Neural crest cell (in vitro differentiated cells): ENCODE results near the gene RANBP9. TPM values are rescaled to one million over a fixed set of nuclear protein-coding genes. Genes with fewer than 3 reads are reported as not detected.

ENCODE experiments used
- DNase-seq: peaks from one replicate; pipeline ENCODE4 v3.0.0; 2021; ENCODE audit warnings: low read depth, mixed read lengths, low spot score
- H3K27ac Mint-ChIP-seq: one replicate; pipeline ENCODE4 v1.8.0; 2021; ENCODE audit warnings: mild to moderate bottlenecking, mixed read lengths; ENCODE audit not compliant: unreplicated experiment
- H3K27me3 Mint-ChIP-seq: 2 replicates; pipeline ENCODE4 v1.8.0; 2021; ENCODE audit warnings: low read depth, mild to moderate bottlenecking, mixed read lengths
- H3K36me3 Mint-ChIP-seq: 2 replicates; pipeline ENCODE4 v1.8.0; 2021; ENCODE audit warnings: low read depth, mild to moderate bottlenecking, mixed read lengths
- H3K4me1 Mint-ChIP-seq: 2 replicates; pipeline ENCODE4 v1.8.0; 2021; ENCODE audit warnings: mixed read lengths
- H3K4me3 Mint-ChIP-seq: one replicate; pipeline ENCODE4 v1.8.0; 2021; ENCODE audit warnings: mild to moderate bottlenecking, mixed read lengths
- H3K9me3 Mint-ChIP-seq: 2 replicates; pipeline ENCODE4 v1.8.0; 2021; ENCODE audit warnings: mixed read lengths
- total RNA-seq: library from RNA; stranded (reverse); gene quantifications from 2 replicates; pipeline ENCODE4 v1.2.1, GENCODE V29; 2021
- TF ChIP-seq, protein P1 (sequence below): fragments of 200-600 bp; sonication (generic); conservative IDR thresholded peaks from 2 replicates; pipeline ENCODE4 v1.5.0; 2021; ENCODE audit warnings: antibody characterized with exemption, mild to moderate bottlenecking

RANBP9 gene
- total RNA-seq, 1 donor from 2014 or later: 41.2 TPM

DNA sequence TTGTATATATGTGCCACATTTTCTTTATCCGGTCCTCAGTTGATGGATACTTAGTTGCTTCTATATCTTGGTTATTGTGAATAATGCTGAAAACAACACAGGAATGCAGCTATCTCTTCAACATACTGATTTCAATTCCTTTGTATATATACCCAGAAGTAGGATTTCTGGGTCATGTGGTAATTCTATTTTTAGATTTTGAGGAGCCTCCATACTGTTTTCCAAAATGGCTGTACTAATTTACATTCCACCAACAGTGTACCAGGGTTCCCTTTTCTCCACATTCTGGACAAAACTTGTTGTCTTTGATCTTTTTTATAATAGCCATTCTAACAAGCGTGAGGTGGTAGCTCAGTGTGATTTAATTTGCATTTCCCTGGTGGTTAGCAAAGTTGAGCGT lies 135.6 kb downstream of the RANBP9 start:
- Mint-ChIP-seq H3K36me3 (peaks cover 5% of the 10 kb centered on the region), H3K4me1 (peaks cover 31% of the 10 kb centered on the region), H3K4me3 (peak overlapping the region; percentile 78), H3K9me3 (peaks cover 5% of the 10 kb centered on the region), H3K27ac (no peak overlapping the region), H3K27me3 (no peaks in the 10 kb centered on the region)
- TF ChIP-seq, protein P1, sequence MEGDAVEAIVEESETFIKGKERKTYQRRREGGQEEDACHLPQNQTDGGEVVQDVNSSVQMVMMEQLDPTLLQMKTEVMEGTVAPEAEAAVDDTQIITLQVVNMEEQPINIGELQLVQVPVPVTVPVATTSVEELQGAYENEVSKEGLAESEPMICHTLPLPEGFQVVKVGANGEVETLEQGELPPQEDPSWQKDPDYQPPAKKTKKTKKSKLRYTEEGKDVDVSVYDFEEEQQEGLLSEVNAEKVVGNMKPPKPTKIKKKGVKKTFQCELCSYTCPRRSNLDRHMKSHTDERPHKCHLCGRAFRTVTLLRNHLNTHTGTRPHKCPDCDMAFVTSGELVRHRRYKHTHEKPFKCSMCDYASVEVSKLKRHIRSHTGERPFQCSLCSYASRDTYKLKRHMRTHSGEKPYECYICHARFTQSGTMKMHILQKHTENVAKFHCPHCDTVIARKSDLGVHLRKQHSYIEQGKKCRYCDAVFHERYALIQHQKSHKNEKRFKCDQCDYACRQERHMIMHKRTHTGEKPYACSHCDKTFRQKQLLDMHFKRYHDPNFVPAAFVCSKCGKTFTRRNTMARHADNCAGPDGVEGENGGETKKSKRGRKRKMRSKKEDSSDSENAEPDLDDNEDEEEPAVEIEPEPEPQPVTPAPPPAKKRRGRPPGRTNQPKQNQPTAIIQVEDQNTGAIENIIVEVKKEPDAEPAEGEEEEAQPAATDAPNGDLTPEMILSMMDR: no peak
- no peak for DNase-seq

DNA sequence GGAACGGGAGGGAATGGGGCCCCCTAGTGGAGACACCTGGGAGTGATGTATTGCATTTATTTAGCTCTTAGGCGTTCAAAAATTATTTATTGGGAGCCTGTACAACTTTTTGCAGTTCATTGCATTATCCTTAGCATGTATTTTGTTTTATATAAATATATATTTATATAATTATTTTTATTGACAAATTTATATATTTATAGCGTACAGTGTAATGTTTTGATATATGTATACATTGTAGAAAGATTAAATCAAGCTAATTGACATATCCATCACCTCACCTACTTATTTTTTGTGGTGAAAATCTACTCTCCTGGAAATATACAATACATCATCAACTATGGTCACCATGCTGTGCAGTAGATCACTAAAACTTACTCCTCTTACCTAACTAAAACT lies 136.3 kb downstream of the RANBP9 start:
- TF ChIP-seq, protein P1: peak; percentile 99

DNA sequence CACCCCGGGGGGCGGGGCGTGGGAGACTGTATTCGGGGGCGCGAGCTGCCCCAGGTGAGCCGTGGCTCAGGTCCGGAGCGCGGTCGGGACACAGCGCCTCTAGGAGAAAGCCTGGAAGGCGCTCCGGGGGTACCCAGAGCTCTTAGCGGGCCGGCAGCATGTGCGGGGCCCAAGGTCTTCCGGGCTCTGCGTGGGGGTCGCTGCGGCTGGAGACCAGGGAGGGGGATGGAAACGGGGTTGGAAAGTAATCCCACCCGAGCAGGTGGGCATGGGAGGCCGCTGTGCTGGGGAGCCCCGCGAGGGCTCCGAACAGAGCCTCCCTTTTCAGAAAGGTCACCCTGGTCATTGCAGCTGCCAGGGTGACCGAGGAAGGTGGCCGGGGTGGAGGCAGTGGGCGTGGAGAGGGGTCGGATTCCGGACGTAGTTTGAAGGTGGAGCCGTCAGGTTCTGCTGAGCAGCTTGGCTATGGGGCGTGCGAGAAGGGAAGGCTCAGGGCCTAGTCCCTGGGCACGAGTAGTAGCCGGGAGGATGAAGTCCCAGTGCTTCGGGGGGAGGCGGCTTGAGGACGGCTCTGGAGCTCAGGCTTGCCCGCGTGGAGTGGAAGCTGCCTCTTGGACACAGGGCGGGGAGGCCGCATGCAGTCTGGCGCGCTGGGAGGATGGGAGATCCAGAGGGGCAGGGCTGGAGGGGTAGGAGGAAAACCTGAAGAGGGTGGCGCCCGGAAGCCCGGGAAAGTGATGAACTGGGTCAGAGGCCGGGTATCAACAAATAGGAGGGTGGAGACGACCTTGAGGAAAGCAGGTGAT lies 136.9 kb downstream of the RANBP9 start, which contains the start of gene SIRT5:
TSS of gene SIRT5 (plus strand) at position 31 of the 806 bp plus-strand sequence. CDS start 9,510 bp downstream, outside the sequence.
- Mint-ChIP-seq H3K9me3 (peaks cover 5% of the 10 kb centered on the region), H3K27me3 (no peaks in the 10 kb centered on the region), H3K4me1 (peaks cover 31% of the 10 kb centered on the region), H3K27ac (peak within 1 kb of the TSS; percentile 95), H3K36me3 (peaks cover 5% of the 10 kb centered on the region), H3K4me3 (peak within 1 kb of the TSS; percentile 96)
- peak; percentile 61 for DNase-seq
- TF ChIP-seq, protein P1: no peak

More for the DNA sequence above, 136.3 kb downstream of the RANBP9 start:
- Mint-ChIP-seq H3K27me3 (no peaks in the 10 kb centered on the region), H3K4me3 (peak overlapping the region; percentile 96), H3K27ac (peak overlapping the region; percentile 95), H3K9me3 (peaks cover 5% of the 10 kb centered on the region), H3K4me1 (peaks cover 31% of the 10 kb centered on the region), H3K36me3 (peaks cover 5% of the 10 kb centered on the region)
- no peak for DNase-seq

GRCh38 chr6:13574149-13574570 lies 137.5 kb downstream of the RANBP9 start:
- Mint-ChIP-seq H3K9me3 (peaks cover 5% of the 10 kb centered on the region), H3K4me3 (peak overlapping the region; percentile 96), H3K4me1 (peaks cover 31% of the 10 kb centered on the region), H3K36me3 (peaks cover 5% of the 10 kb centered on the region), H3K27me3 (no peaks in the 10 kb centered on the region), H3K27ac (peak overlapping the region; percentile 95)
- TF ChIP-seq, protein P1: peak; percentile 72
- peak; percentile 79 for DNase-seq

DNA sequence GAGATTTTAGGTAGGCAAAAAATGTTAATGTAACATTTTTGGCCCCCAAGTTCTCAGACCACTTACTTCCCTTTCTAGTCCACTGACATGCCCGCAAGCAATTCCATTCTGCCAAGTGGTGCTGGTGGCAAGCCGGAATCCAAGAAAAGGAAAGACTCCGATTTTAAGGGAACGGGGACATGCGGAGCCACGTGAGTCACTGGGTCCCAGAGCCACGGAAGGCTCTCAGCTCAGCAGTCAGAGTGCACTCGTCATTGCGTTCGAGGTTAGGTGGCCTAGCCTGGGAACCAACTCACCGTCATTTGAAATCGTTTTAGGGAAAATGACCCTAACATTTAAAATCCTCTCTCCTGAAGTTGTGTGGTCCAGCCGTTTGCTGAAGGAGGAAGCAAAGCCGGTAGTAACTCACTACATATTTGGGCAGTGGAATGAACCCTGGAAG lies 137.9 kb downstream of the RANBP9 start:
- Mint-ChIP-seq H3K9me3 (peaks cover 5% of the 10 kb centered on the region), H3K27me3 (no peaks in the 10 kb centered on the region), H3K27ac (peak overlapping the region; percentile 66), H3K36me3 (peaks cover 5% of the 10 kb centered on the region), H3K4me1 (peaks cover 28% of the 10 kb centered on the region), H3K4me3 (peak overlapping the region; percentile 90)
- DNase-seq: no peak
- TF ChIP-seq, protein P1: no peak
